GM12874 (cell line): ENCODE results near the gene PRKCA.

Source experiments
- TF ChIP-seq, protein P1 (sequence below): IDR thresholded peaks from 2 replicates; pipeline ENCODE4 v1.5.1; 2011; ENCODE audit warnings: low read depth, mild to moderate bottlenecking, control low read depth, low read length, moderate library complexity; ENCODE audit not compliant: insufficient read depth

The PRKCA gene

DNA sequence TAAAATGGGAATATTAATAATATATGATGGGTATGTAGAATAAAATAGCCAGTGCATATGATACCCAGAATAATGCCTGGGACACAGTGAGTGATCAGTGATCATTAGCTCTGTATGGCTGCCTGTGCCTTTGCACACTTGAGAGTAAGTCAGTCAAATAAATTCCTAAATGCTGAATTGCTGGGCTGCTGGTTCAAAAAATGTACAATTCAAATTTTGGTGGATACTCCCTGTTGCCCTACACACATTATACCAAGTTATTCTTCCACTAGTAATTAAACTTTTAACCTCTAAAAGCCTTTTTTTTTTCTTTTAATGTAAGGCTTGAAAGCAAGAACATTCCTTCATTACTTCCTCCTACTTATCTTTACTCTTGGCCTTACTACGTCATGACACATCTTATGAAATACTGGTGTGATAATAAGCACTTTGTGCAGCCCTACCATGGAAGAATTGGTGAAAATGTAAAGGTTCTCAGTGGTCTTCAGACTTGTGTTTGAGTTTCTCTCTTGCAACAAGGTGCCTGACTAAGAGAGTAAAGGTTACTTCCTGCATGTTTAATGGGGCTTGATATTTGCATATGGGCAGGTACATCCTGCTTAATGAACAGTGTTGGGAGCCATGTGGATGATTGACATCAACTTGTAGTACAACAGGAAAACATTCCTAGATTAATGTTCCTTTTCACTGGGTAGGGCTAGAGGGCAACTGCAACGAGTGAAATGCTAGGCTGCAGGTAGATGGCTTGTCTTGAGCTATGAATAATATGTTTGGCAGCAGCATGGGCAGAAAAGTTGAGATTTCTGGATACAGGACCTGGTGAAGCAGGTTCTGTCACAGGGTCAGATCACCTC is 84.3 kb downstream of the PRKCA start:
- TF ChIP-seq, protein P1, sequence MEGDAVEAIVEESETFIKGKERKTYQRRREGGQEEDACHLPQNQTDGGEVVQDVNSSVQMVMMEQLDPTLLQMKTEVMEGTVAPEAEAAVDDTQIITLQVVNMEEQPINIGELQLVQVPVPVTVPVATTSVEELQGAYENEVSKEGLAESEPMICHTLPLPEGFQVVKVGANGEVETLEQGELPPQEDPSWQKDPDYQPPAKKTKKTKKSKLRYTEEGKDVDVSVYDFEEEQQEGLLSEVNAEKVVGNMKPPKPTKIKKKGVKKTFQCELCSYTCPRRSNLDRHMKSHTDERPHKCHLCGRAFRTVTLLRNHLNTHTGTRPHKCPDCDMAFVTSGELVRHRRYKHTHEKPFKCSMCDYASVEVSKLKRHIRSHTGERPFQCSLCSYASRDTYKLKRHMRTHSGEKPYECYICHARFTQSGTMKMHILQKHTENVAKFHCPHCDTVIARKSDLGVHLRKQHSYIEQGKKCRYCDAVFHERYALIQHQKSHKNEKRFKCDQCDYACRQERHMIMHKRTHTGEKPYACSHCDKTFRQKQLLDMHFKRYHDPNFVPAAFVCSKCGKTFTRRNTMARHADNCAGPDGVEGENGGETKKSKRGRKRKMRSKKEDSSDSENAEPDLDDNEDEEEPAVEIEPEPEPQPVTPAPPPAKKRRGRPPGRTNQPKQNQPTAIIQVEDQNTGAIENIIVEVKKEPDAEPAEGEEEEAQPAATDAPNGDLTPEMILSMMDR = no peak

DNA sequence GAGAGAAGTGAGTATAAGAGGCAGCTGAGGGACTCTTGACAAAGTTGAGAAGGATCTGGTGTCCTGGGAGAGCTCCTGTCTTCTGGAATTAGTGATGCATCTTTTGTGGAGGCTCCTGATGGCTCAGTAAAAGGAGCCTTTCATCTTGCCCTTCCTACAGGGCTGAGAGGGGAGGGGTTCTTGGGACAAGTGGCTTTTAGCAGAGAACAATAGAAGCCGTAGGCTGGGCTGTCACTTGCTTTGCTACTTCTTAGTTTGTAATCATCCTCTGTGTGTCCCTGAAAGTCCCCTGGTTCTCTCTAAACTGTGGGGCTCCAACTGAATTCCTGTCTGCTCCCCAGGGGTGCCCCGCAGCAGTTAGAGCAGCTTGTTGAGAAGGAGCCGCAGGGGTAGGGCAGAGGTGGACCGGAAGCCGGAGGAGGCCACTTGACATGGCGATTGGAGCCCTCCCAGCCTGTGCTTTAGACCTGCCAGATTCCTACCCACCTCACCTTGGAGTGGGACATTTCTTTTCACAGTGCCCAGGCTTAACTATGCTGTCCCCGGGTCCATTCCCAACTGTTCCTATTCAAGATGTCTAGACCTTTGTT is 85.1 kb downstream of the PRKCA start:
- TF ChIP-seq, protein P1 = no peak

DNA sequence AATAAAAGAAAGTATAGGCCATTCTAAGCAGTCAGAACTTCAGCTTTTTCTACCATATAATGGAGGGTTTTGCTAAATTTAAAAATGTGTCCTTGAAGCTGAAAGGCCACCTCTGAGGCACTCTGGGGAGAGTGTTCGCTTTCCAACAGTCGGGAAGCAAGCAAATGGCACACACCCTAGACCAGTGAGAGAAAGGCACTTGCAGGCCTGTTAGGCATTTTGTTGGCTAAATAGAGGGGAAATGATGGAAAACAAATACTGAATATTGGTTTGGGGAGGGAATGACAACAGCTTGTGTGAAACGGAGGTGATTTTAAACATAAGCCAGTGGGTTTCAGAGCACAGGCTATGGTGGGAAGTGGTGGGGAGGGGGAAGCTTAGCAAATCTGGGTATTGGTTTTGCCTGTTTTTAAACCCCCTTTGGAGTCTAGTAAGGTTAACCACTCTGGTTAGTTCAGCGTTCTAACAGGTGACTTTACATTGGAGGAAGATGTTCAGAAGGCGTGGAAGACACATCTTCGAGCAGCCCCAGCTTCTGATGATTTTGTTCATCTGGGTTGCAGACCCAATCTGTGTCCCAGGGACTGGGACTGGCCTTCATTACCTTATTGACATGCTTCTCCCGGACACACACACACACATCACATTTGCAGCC is 90.5 kb downstream of the PRKCA start:
- TF ChIP-seq, protein P1 = no peak

- TF ChIP-seq, protein P1 = no peak
Observed at GRCh38 chr17:66395961-66396360, 93.5 kb downstream of the PRKCA start.

GRCh38 chr17:66397486-66397885 is 95.1 kb downstream of the PRKCA start:
- TF ChIP-seq, protein P1 = no peak

GRCh38 chr17:66398059-66398458 is 95.6 kb downstream of the PRKCA start:
- TF ChIP-seq, protein P1 = no peak

GRCh38 chr17:66398617-66399016 is 96.2 kb downstream of the PRKCA start:
- TF ChIP-seq, protein P1 = no peak
